DND-41 (cell line): Measurements from ENCODE around the gene PDCD10.

ENCODE experiments used
- ATAC-seq: fragments of 200-7000 bp; cut with Tn5 transposase; 3 replicates; pipeline ENCODE4 v1.9.1; 2021; ENCODE audit warnings: low read depth; ENCODE audit not compliant: insufficient read depth
- DNase-seq: peaks from one replicate; pipeline ENCODE4 v3.0.0-alpha.2; 2020
- H2AFZ ChIP-seq: 2 replicates; pipeline ENCODE4 v1.6.0; 2012; ENCODE audit warnings: low read depth, low read length
- H3K27ac ChIP-seq: 2 replicates; pipeline ENCODE4 v1.5.1; 2012; ENCODE audit warnings: low read length, inconsistent platforms
- H3K27me3 ChIP-seq: fragments of 200-600 bp; sonication (generic); 2 replicates; pipeline ENCODE4 v1.6.0; 2012; ENCODE audit warnings: low read length, mild to moderate bottlenecking, inconsistent platforms; ENCODE audit not compliant: insufficient read depth, poor library complexity
- H3K36me3 ChIP-seq: 2 replicates; pipeline ENCODE4 v1.5.1; 2012; ENCODE audit warnings: low read length, inconsistent platforms; ENCODE audit not compliant: insufficient read depth
- H3K4me1 ChIP-seq: 2 replicates; pipeline ENCODE4 v1.5.1; 2012; ENCODE audit warnings: mild to moderate bottlenecking, low read length; ENCODE audit not compliant: insufficient read depth
- H3K4me2 ChIP-seq: 2 replicates; pipeline ENCODE4 v1.6.0; 2012; ENCODE audit warnings: mild to moderate bottlenecking, moderate library complexity, low read length, inconsistent platforms; ENCODE audit not compliant: insufficient read depth
- H3K4me3 ChIP-seq, 2 experiments: fragments of 200-600 bp in 1 of 2; shearing (Covaris generic) in 1 of 2; 2 replicates each; pipeline ENCODE4 v1.5.1; 2012 to 2016; ENCODE audit warnings: inconsistent platforms in 2 of 2, low read length in 2 of 2, mild to moderate bottlenecking in 2 of 2, low read depth in 1 of 2, moderate library complexity in 1 of 2
- H3K79me2 ChIP-seq: 2 replicates; pipeline ENCODE4 v1.6.0; 2012; ENCODE audit warnings: low read length, inconsistent platforms; ENCODE audit not compliant: insufficient read depth
- H3K9ac ChIP-seq: 2 replicates; pipeline ENCODE4 v1.6.0; 2012; ENCODE audit warnings: low read depth, mild to moderate bottlenecking, inconsistent platforms, low read length, moderate library complexity
- H3K9me3 ChIP-seq: 2 replicates; pipeline ENCODE4 v1.5.1; 2012; ENCODE audit warnings: low read length, moderate library complexity, mild to moderate bottlenecking, inconsistent platforms; ENCODE audit not compliant: insufficient read depth, severe bottlenecking
- H4K20me1 ChIP-seq: 2 replicates; pipeline ENCODE4 v1.6.0; 2012; ENCODE audit warnings: low read length; ENCODE audit not compliant: insufficient read depth
- CTCF ChIP-seq: IDR thresholded peaks from 2 replicates; pipeline ENCODE4 v1.5.1; 2012; ENCODE audit warnings: borderline replicate concordance, low read length, moderate library complexity, mild to moderate bottlenecking; ENCODE audit not compliant: poor library complexity, severe bottlenecking; ENCODE audit errors: extremely low read depth
- EZH2 ChIP-seq: IDR thresholded peaks from 3 replicates; pipeline ENCODE4 v1.6.1; 2012; ENCODE audit warnings: borderline replicate concordance, low read depth, mild to moderate bottlenecking, moderate library complexity, low read length, inconsistent platforms; ENCODE audit not compliant: severe bottlenecking

Gene PDCD10

GRCh38 chr3:167776066-167776685, 41.5 kb upstream of the PDCD10 start:
- H3K4me3 ChIP-seq, result no peak overlapping the region
- no peaks in the 10 kb centered on the region for H3K36me3 ChIP-seq
- H3K9me3 ChIP-seq, result no peaks in the 10 kb centered on the region
- TF ChIP-seq CTCF (no peak), EZH2 (no peak)
- no peak overlapping the region for H3K9ac ChIP-seq
- H3K4me2 ChIP-seq, result no peak overlapping the region
- no peaks in the 10 kb centered on the region for H4K20me1 ChIP-seq
- no peak for DNase-seq
- H2AFZ ChIP-seq, result no peak overlapping the region
- ATAC-seq, result no peak
- no peaks in the 10 kb centered on the region for H3K79me2 ChIP-seq
- H3K27me3 ChIP-seq, result no peaks in the 10 kb centered on the region
- H3K4me1 ChIP-seq, result no peaks in the 10 kb centered on the region
- no peak overlapping the region for H3K27ac ChIP-seq

- ATAC-seq, result no peak
- H3K79me2 ChIP-seq, result no peaks in the 10 kb centered on the region
- H3K9ac ChIP-seq, result no peak overlapping the region
- no peaks in the 10 kb centered on the region for H3K4me1 ChIP-seq
- no peaks in the 10 kb centered on the region for H3K36me3 ChIP-seq
- no peak overlapping the region for H3K27ac ChIP-seq
- no peak overlapping the region for H3K4me3 ChIP-seq
- TF ChIP-seq EZH2, result no peak
- H4K20me1 ChIP-seq, result no peaks in the 10 kb centered on the region
- no peaks in the 10 kb centered on the region for H3K9me3 ChIP-seq
- DNase-seq, result no peak
- H2AFZ ChIP-seq, result no peak overlapping the region
- no peak overlapping the region for H3K4me2 ChIP-seq
- no peaks in the 10 kb centered on the region for H3K27me3 ChIP-seq
These were observed 38.9 kb upstream of the PDCD10 start for GRCh38 chr3:167773584-167773983.

- Histone ChIP-seq H3K4me1 (no peaks in the 10 kb centered on the region), H3K4me3 (no peak overlapping the region), H3K27me3 (no peaks in the 10 kb centered on the region), H3K79me2 (no peaks in the 10 kb centered on the region), H3K27ac (no peak overlapping the region), H3K36me3 (no peaks in the 10 kb centered on the region), H3K9ac (no peak overlapping the region), H4K20me1 (no peaks in the 10 kb centered on the region), H3K4me2 (no peak overlapping the region), H2AFZ (no peak overlapping the region), H3K9me3 (no peaks in the 10 kb centered on the region)
- DNase-seq (no peak), ATAC-seq (no peak)
- no peak for TF ChIP-seq CTCF
- no peak for TF ChIP-seq EZH2
These were observed 38.3 kb upstream of the PDCD10 start for GRCh38 chr3:167772992-167773391.

GRCh38 chr3:167762296-167762695, 27.6 kb upstream of the PDCD10 start:
- ATAC-seq, result no peak
- Histone ChIP-seq H4K20me1 (no peaks in the 10 kb centered on the region), H2AFZ (no peak overlapping the region), H3K4me1 (no peaks in the 10 kb centered on the region), H3K27ac (no peak overlapping the region), H3K27me3 (no peaks in the 10 kb centered on the region), H3K36me3 (no peaks in the 10 kb centered on the region), H3K9me3 (no peaks in the 10 kb centered on the region), H3K9ac (no peak overlapping the region), H3K4me3 (no peak overlapping the region), H3K79me2 (no peaks in the 10 kb centered on the region), H3K4me2 (no peak overlapping the region)
- no peak for DNase-seq
- TF ChIP-seq CTCF, result no peak
- TF ChIP-seq EZH2, result no peak
